ENCODE measurements around the gene MAX.

- TF ChIP-seq POLR2AphosphoS5 (IDR thresholded peaks at IDR 0.05) (no peak), CTCF (IDR thresholded peaks at IDR 0.05) (no peak), POLR2A (IDR thresholded peaks at IDR 0.05) (no peak), EP300 (IDR thresholded peaks at IDR 0.05) (no peak)
These were observed 41.9 kb upstream of the MAX start for GRCh38 chr14:65144170-65144569.
